Gastrocnemius medialis (tissue), 4 donors: ENCODE results near the gene TSSK6.

Experiments
- POLR2A ChIP-seq, 2 donors: fragments of 450-650 bp; IDR thresholded peaks; one replicate each; pipeline ENCODE4 v1.6.1; 2017; ENCODE audit warnings: antibody characterized with exemption in 2 of 2, mild to moderate bottlenecking in 2 of 2, moderate library complexity in 2 of 2
- TF ChIP-seq, protein P1 (sequence below), 5 experiments: fragments of 450-650 bp in 3 of 5; fragments of 200-600 bp in 2 of 5; sonication (generic) in 2 of 5; IDR thresholded peaks in 4 of 5; conservative IDR thresholded peaks in 1 of 5; 1 replicate in 4 of 5; 2 replicates in 1 of 5; pipeline ENCODE4 v1.5.1; 2016 to 2019; ENCODE audit warnings: antibody characterized with exemption in 5 of 5, mild to moderate bottlenecking in 3 of 5, moderate library complexity in 3 of 5

DNA sequence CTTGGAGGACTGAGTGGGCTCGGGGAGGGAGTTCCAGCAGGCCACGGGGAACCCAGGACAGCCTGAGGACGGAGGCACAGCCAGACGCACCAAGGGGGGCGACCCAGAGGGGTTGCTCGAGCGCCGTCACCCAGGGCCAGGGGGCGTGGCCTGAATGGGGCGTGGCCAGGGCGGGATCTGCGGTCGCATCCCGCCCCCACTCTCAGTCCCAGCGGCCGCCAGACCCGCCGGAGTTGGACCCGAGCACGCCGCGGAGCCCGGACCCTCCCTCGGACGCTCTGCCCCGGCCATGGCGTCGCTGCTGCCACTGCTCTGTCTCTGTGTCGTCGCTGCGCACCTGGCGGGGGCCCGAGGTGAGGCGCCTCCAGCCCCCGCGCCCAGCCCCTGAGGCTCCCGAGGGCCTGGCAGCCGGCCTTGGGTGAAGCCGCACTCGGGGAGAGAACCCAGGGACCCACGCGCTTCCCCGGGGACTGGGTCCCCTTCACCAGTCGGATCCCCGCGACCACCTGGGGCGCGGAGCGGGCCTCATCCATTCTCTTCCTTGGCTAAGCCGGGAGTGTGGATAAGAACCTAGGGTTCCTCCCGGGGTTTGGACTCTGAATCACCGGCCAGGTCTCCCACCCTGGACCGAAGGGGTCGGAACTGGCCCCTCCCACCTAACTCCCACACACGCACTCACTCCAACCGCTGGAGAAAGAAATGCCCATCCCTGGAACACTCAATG, 22.9 kb upstream of the TSSK6 start, which contains the start of gene CILP2:
- TF ChIP-seq, protein P1, sequence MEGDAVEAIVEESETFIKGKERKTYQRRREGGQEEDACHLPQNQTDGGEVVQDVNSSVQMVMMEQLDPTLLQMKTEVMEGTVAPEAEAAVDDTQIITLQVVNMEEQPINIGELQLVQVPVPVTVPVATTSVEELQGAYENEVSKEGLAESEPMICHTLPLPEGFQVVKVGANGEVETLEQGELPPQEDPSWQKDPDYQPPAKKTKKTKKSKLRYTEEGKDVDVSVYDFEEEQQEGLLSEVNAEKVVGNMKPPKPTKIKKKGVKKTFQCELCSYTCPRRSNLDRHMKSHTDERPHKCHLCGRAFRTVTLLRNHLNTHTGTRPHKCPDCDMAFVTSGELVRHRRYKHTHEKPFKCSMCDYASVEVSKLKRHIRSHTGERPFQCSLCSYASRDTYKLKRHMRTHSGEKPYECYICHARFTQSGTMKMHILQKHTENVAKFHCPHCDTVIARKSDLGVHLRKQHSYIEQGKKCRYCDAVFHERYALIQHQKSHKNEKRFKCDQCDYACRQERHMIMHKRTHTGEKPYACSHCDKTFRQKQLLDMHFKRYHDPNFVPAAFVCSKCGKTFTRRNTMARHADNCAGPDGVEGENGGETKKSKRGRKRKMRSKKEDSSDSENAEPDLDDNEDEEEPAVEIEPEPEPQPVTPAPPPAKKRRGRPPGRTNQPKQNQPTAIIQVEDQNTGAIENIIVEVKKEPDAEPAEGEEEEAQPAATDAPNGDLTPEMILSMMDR (IDR thresholded peaks at IDR 0.05 in 4 of 5, conservative IDR thresholded peaks at IDR 0.05 in 1 of 5): no peak
- no peak for TF ChIP-seq POLR2A (IDR thresholded peaks at IDR 0.05)
